Measurements from ENCODE around the gene CENPI. TPM values are rescaled to one million over a fixed set of nuclear protein-coding genes. Genes with fewer than 3 reads are reported as not detected.

CENPI gene
- total RNA-seq, 1 donor from 2014 or later, result 5.5 TPM

GRCh38 chrX:101136235-101136634 is 38.2 kb downstream of the CENPI start:
- Mint-ChIP-seq H3K9me3 (ENCODE audit: unreplicated experiment) (peaks cover 9% of the 10 kb centered on the region), H3K4me1 (ENCODE audit: unreplicated experiment) (no peaks in the 10 kb centered on the region), H3K27ac (ENCODE audit: unreplicated experiment) (no peak overlapping the region), H3K27me3 (ENCODE audit: unreplicated experiment) (no peaks in the 10 kb centered on the region), H3K36me3 (ENCODE audit: unreplicated experiment) (peaks cover 2% of the 10 kb centered on the region), H3K4me3 (ENCODE audit: unreplicated experiment) (no peak overlapping the region)
- DNase-seq (ENCODE audit: extremely low spot score, unreplicated experiment), result no peak
- no peak for TF ChIP-seq CTCF (IDR thresholded peaks at IDR 0.05)

Other genes with a start within 250 kb of the CENPI start
- gene NOX1, start 223.8 kb upstream of the CENPI start, total RNA-seq, result not detected in 2 replicates
- gene XKRX, start 169.3 kb upstream of the CENPI start, total RNA-seq, result not detected in 2 replicates
- gene ARL13A, start 128.5 kb upstream of the CENPI start, total RNA-seq, result not detected in 2 replicates
- gene TRMT2B, start 46.1 kb upstream of the CENPI start, total RNA-seq, result 11.0 and 12.5 TPM in 2 replicates
- 1.8 and 2.2 TPM in 2 replicates for gene TMEM35A, start 19.3 kb upstream of the CENPI start, total RNA-seq
- gene DRP2, start 121.6 kb downstream of the CENPI start, total RNA-seq, result 0.05 TPM in 1 of 2 replicates, not detected in the other
- gene TAF7L, start 193.1 kb downstream of the CENPI start, total RNA-seq, result 0.24 TPM in 1 of 2 replicates, not detected in the other

All from osteocyte (in vitro differentiated cells).